Endodermal cell (in vitro differentiated cells): ENCODE results near the gene MTF1. TPM values are rescaled to one million over a fixed set of nuclear protein-coding genes. Genes with fewer than 3 reads are reported as not detected.

ENCODE experiments used
- DNase-seq: peaks from one replicate; pipeline ENCODE4 v3.0.0-alpha.2; 2017
- H3K27ac ChIP-seq: 2 replicates; pipeline ENCODE4 v1.5.1; 2013; ENCODE audit warnings: mild to moderate bottlenecking, low read depth, low read length, moderate library complexity
- H3K27me3 ChIP-seq: 2 replicates; pipeline ENCODE4 v1.6.1; 2013; ENCODE audit warnings: mild to moderate bottlenecking, low read length, moderate library complexity; ENCODE audit not compliant: insufficient read depth, control insufficient read depth, poor library complexity, severe bottlenecking
- H3K36me3 ChIP-seq: 2 replicates; pipeline ENCODE4 v1.7.0; 2013; ENCODE audit warnings: mild to moderate bottlenecking, low read length, moderate library complexity; ENCODE audit not compliant: control insufficient read depth, insufficient read depth
- H3K4me1 ChIP-seq: one replicate; pipeline ENCODE4 v1.7.0; 2013; ENCODE audit warnings: low read length; ENCODE audit not compliant: control insufficient read depth, insufficient read depth
- H3K4me3 ChIP-seq: 2 replicates; pipeline ENCODE4 v1.5.1; 2013; ENCODE audit warnings: mild to moderate bottlenecking, low read length, moderate library complexity
- H3K9ac ChIP-seq: 2 replicates; pipeline ENCODE4 v1.6.1; 2013; ENCODE audit warnings: mild to moderate bottlenecking, low read length, moderate library complexity; ENCODE audit not compliant: poor library complexity, severe bottlenecking; ENCODE audit errors: extremely low read depth
- H3K9me3 ChIP-seq: 2 replicates; pipeline ENCODE4 v1.6.1; 2013; ENCODE audit warnings: mild to moderate bottlenecking, low read length, moderate library complexity; ENCODE audit not compliant: control insufficient read depth
- H3K27ac Mint-ChIP-seq: 2 replicates; pipeline ENCODE4 v1.8.0; 2020; ENCODE audit warnings: mixed read lengths
- H3K27me3 Mint-ChIP-seq: 2 replicates; pipeline ENCODE4 v1.8.0; 2021; ENCODE audit warnings: mild to moderate bottlenecking, mixed read lengths; ENCODE audit not compliant: insufficient read depth
- H3K36me3 Mint-ChIP-seq: 2 replicates; pipeline ENCODE4 v1.8.0; 2020; ENCODE audit warnings: low read depth, mixed read lengths
- H3K4me1 Mint-ChIP-seq: 2 replicates; pipeline ENCODE4 v1.8.0; 2020; ENCODE audit warnings: mixed read lengths
- H3K4me3 Mint-ChIP-seq: 2 replicates; pipeline ENCODE4 v1.8.0; 2020; ENCODE audit warnings: mild to moderate bottlenecking, moderate library complexity, mixed read lengths
- H3K9me3 Mint-ChIP-seq: 2 replicates; pipeline ENCODE4 v1.8.0; 2020; ENCODE audit warnings: mild to moderate bottlenecking, mixed read lengths
- CTCF ChIP-seq: fragments of 200-600 bp; sonication (generic); conservative IDR thresholded peaks from 2 replicates; pipeline ENCODE4 v1.5.0; 2021; ENCODE audit warnings: antibody characterized with exemption, mild to moderate bottlenecking
- WGBS, 2 experiments: methylation state at CpG; one replicate each; pipeline versions ENCODE4 v1.1.5 to v1.1.7; 2013; ENCODE audit warnings: missing lambda C conversion rate in 2 of 2, mixed read lengths in 1 of 2; ENCODE audit not compliant: insufficient coverage in 1 of 2, insufficient read length in 1 of 2; 5-methylcytosine and 5-hydroxymethylcytosine counted together
- total RNA-seq, 2 donors: library from RNA; stranded (reverse); fragmentation: NEBNext Ultra II Directional in 1 of 2; extraction: Animal tissue kit (Norgen Biotek cat#: 25700) in 1 of 2; gene quantifications; 2 replicates in 1 of 2; 3 replicates in 1 of 2; pipeline ENCODE4 v1.2.1, GENCODE V29; 2021

MTF1 gene
- total RNA-seq, 2 donors from 2014 or later = 16.6 to 17.1 TPM

- Mint-ChIP-seq H3K4me3 (no peak overlapping the region), H3K27me3 (no peaks in the 10 kb centered on the region), H3K27ac (no peak overlapping the region), H3K36me3 (peaks cover 66% of the 10 kb centered on the region), H3K9me3 (no peaks in the 10 kb centered on the region), H3K4me1 (no peaks in the 10 kb centered on the region)
- no peak overlapping the region for H3K27ac ChIP-seq
- no peaks in the 10 kb centered on the region for H3K9me3 ChIP-seq
- no peak for DNase-seq
- H3K9ac ChIP-seq = no peak overlapping the region
- 59 to 67% methylated on average over 3 of the region's 3 CpGs for WGBS, 2 experiments
- H3K36me3 ChIP-seq = peaks cover 57% of the 10 kb centered on the region
- H3K27me3 ChIP-seq = no peaks in the 10 kb centered on the region
- no peaks in the 10 kb centered on the region for H3K4me1 ChIP-seq
- H3K4me3 ChIP-seq = no peak overlapping the region
- no peak for TF ChIP-seq CTCF
Measured at GRCh38 chr1:37836788-37837187, 22.6 kb downstream of the MTF1 start.

GRCh38 chr1:37831809-37832208 is 27.6 kb downstream of the MTF1 start:
- H3K4me1 Mint-ChIP-seq = no peaks in the 10 kb centered on the region
- H3K9me3 ChIP-seq = no peaks in the 10 kb centered on the region
- no peak overlapping the region for H3K9ac ChIP-seq
- no peaks in the 10 kb centered on the region for H3K4me1 ChIP-seq
- H3K36me3 ChIP-seq = peaks cover 72% of the 10 kb centered on the region
- H3K27me3 Mint-ChIP-seq = no peaks in the 10 kb centered on the region
- no peaks in the 10 kb centered on the region for H3K27me3 ChIP-seq
- H3K27ac Mint-ChIP-seq = no peak overlapping the region
- 94% methylated on average over 2 of the region's 2 CpGs; no CpG with 5 or more reads in 1 of the 2 experiments for WGBS, 2 experiments
- peaks cover 65% of the 10 kb centered on the region for H3K36me3 Mint-ChIP-seq
- DNase-seq = no peak
- TF ChIP-seq CTCF = no peak
- no peak overlapping the region for H3K27ac ChIP-seq
- H3K9me3 Mint-ChIP-seq = no peaks in the 10 kb centered on the region
- H3K4me3 ChIP-seq = no peak overlapping the region
- no peak overlapping the region for H3K4me3 Mint-ChIP-seq

- Histone ChIP-seq H3K4me3 (no peak overlapping the region), H3K9ac (no peak overlapping the region), H3K9me3 (no peaks in the 10 kb centered on the region), H3K27ac (no peak overlapping the region), H3K4me1 (no peaks in the 10 kb centered on the region), H3K36me3 (peaks cover 72% of the 10 kb centered on the region), H3K27me3 (no peaks in the 10 kb centered on the region)
- no peak overlapping the region for H3K27ac Mint-ChIP-seq
- no peaks in the 10 kb centered on the region for H3K4me1 Mint-ChIP-seq
- H3K36me3 Mint-ChIP-seq = peaks cover 64% of the 10 kb centered on the region
- TF ChIP-seq CTCF = no peak
- no peak for DNase-seq
- H3K4me3 Mint-ChIP-seq = no peak overlapping the region
- no peaks in the 10 kb centered on the region for H3K27me3 Mint-ChIP-seq
- 95 to 100% methylated on average over 2 to 4 of the region's 4 CpGs for WGBS, 2 experiments
- H3K9me3 Mint-ChIP-seq = no peaks in the 10 kb centered on the region
Measured at GRCh38 chr1:37831109-37831508, 28.3 kb downstream of the MTF1 start.
